PFSK-1 (cell line): ENCODE results near the gene KEAP1.

Source experiments
- FOXP2 ChIP-seq: optimal IDR thresholded peaks from 2 replicates; pipeline ENCODE3; 2011; ENCODE audit warnings: borderline replicate concordance, control low read depth, inconsistent platforms; ENCODE audit not compliant: insufficient read depth; ENCODE audit errors: extremely low read length, extremely low read depth
- POLR2AphosphoS5 ChIP-seq: IDR thresholded peaks from 2 replicates; pipeline ENCODE4 v1.6.1; 2012; ENCODE audit warnings: low read depth, mild to moderate bottlenecking, control low read depth, low read length, moderate library complexity
- REST ChIP-seq, 2 experiments: IDR thresholded peaks; 2 replicates each; pipeline versions ENCODE4 v1.6.1 to v1.8.0; 2011 to 2012; ENCODE audit warnings: low read depth in 2 of 2, low read length in 2 of 2, control low read depth in 1 of 2, inconsistent platforms in 1 of 2, mild to moderate bottlenecking in 1 of 2, moderate library complexity in 1 of 2; ENCODE audit not compliant: insufficient read depth in 1 of 2
- SIN3A ChIP-seq: IDR thresholded peaks from 2 replicates; pipeline ENCODE4 v1.6.1; 2012; ENCODE audit warnings: mild to moderate bottlenecking, low read length, moderate library complexity, borderline replicate concordance; ENCODE audit not compliant: insufficient read depth
- TAF1 ChIP-seq: IDR thresholded peaks from 2 replicates; pipeline ENCODE4 v1.6.1; 2012; ENCODE audit warnings: low read length, control low read depth, borderline replicate concordance; ENCODE audit not compliant: insufficient read depth

KEAP1 gene

GRCh38 chr19:10460714-10461046 is 42.5 kb downstream of the KEAP1 start:
- TF ChIP-seq REST (IDR thresholded peaks at IDR 0.05; ENCODE audit: insufficient read depth in 1 of 2, low read depth in 2 of 2, low read length in 2 of 2) (no peak), TAF1 (no peak), FOXP2 (no peak), POLR2AphosphoS5 (no peak), SIN3A (no peak)

DNA sequence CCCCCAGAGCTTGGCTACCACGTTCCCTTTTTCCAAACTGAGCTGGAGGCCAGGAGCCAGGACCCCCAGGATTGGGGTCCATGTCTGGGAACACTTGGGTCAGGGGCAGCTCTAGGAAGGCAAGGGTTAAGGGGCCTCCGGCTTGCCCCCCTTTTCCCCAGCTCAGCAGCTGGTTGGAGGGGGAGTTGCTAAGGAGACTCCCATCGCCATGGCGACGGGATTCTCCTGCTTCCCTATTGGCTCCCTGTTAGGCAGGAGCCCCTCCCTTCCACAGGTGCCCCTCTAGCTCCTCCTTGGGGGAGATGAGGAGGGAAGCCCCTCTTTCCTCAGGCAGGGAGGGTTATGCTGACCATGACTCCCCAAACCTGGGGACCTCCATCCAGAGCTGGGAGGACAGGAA is 48.9 kb downstream of the KEAP1 start:
- TF ChIP-seq FOXP2 (no peak), POLR2AphosphoS5 (no peak), REST (IDR thresholded peaks at IDR 0.05; ENCODE audit: insufficient read depth in 1 of 2, low read depth in 2 of 2, low read length in 2 of 2) (no peak), SIN3A (no peak), TAF1 (no peak)

GRCh38 chr19:10453852-10454251 is 49.3 kb downstream of the KEAP1 start:
- TF ChIP-seq FOXP2 (no peak), TAF1 (no peak), REST (IDR thresholded peaks at IDR 0.05; ENCODE audit: insufficient read depth in 1 of 2, low read depth in 2 of 2, low read length in 2 of 2) (no peak), POLR2AphosphoS5 (no peak)

- no peak for TF ChIP-seq POLR2AphosphoS5
- no peak for TF ChIP-seq SIN3A
- TF ChIP-seq REST (IDR thresholded peaks at IDR 0.05; ENCODE audit: insufficient read depth in 1 of 2, low read depth in 2 of 2, low read length in 2 of 2), result no peak
- no peak for TF ChIP-seq TAF1
- no peak for TF ChIP-seq FOXP2
Measured at GRCh38 chr19:10452726-10453618, 50.2 kb downstream of the KEAP1 start.
